HL-60 (cell line): ENCODE results near the gene TIMELESS.

Experiments
- GABPA ChIP-seq: IDR thresholded peaks from 2 replicates; pipeline ENCODE4 v1.6.1; 2012; ENCODE audit warnings: low read depth
- POLR2AphosphoS5 ChIP-seq: IDR thresholded peaks from 2 replicates; pipeline ENCODE4 v1.6.1; 2012; ENCODE audit warnings: low read depth
- SPI1 ChIP-seq: IDR thresholded peaks from 2 replicates; pipeline ENCODE4 v1.6.1; 2012; ENCODE audit warnings: low read depth, mild to moderate bottlenecking, borderline replicate concordance
- TF ChIP-seq, protein P1 (sequence below): IDR thresholded peaks from 2 replicates; pipeline ENCODE4 v1.6.1; 2012; ENCODE audit warnings: low read depth; ENCODE audit not compliant: insufficient replicate concordance
- TF ChIP-seq, protein P2 (sequence below): IDR thresholded peaks from one replicate; pipeline ENCODE4 v1.5.1; 2011; ENCODE audit warnings: low read length, control low read depth, inconsistent platforms; ENCODE audit not compliant: insufficient read depth

DNA sequence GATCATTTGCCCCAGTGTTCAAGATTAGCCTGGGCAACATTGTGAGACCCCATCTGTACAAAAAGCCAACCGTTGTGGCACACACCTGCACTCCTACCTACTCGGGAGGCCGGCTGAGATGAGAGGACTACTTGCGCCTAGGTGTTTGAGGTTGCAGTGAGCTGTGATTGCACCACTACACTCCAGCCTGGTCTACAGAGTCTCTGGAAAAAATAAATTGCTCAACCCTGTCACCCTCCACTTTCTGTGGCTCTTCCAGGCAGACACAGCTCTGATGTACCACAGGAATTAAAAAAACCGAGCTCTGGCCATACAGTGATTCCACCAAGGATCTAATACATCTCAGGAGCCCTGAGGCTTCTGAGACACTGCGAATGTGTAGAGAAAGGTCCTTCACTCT, 14.4 kb downstream of the TIMELESS start:
- TF ChIP-seq, protein P1, sequence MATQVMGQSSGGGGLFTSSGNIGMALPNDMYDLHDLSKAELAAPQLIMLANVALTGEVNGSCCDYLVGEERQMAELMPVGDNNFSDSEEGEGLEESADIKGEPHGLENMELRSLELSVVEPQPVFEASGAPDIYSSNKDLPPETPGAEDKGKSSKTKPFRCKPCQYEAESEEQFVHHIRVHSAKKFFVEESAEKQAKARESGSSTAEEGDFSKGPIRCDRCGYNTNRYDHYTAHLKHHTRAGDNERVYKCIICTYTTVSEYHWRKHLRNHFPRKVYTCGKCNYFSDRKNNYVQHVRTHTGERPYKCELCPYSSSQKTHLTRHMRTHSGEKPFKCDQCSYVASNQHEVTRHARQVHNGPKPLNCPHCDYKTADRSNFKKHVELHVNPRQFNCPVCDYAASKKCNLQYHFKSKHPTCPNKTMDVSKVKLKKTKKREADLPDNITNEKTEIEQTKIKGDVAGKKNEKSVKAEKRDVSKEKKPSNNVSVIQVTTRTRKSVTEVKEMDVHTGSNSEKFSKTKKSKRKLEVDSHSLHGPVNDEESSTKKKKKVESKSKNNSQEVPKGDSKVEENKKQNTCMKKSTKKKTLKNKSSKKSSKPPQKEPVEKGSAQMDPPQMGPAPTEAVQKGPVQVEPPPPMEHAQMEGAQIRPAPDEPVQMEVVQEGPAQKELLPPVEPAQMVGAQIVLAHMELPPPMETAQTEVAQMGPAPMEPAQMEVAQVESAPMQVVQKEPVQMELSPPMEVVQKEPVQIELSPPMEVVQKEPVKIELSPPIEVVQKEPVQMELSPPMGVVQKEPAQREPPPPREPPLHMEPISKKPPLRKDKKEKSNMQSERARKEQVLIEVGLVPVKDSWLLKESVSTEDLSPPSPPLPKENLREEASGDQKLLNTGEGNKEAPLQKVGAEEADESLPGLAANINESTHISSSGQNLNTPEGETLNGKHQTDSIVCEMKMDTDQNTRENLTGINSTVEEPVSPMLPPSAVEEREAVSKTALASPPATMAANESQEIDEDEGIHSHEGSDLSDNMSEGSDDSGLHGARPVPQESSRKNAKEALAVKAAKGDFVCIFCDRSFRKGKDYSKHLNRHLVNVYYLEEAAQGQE: no peak
- TF ChIP-seq, protein P2, sequence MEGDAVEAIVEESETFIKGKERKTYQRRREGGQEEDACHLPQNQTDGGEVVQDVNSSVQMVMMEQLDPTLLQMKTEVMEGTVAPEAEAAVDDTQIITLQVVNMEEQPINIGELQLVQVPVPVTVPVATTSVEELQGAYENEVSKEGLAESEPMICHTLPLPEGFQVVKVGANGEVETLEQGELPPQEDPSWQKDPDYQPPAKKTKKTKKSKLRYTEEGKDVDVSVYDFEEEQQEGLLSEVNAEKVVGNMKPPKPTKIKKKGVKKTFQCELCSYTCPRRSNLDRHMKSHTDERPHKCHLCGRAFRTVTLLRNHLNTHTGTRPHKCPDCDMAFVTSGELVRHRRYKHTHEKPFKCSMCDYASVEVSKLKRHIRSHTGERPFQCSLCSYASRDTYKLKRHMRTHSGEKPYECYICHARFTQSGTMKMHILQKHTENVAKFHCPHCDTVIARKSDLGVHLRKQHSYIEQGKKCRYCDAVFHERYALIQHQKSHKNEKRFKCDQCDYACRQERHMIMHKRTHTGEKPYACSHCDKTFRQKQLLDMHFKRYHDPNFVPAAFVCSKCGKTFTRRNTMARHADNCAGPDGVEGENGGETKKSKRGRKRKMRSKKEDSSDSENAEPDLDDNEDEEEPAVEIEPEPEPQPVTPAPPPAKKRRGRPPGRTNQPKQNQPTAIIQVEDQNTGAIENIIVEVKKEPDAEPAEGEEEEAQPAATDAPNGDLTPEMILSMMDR: no peak
- TF ChIP-seq POLR2AphosphoS5 (no peak), SPI1 (no peak), GABPA (no peak)
